SU-DHL-6 (cell line): ENCODE measurements around the gene JAKMIP1.

ENCODE experiments used
- EZH2phosphoT487 ChIP-seq: fragments of 200-600 bp; sonication (generic), shearing (Covaris generic); conservative IDR thresholded peaks from 2 replicates; pipeline ENCODE4 v1.6.1; 2018; ENCODE audit warnings: mild to moderate bottlenecking, antibody characterized with exemption, low read length, moderate library complexity, mixed read lengths
- TF ChIP-seq, protein P1 (sequence below): fragments of 200-600 bp; sonication (generic); IDR thresholded peaks from one replicate; pipeline ENCODE4 v1.5.1; 2017; ENCODE audit warnings: antibody characterized with exemption, mild to moderate bottlenecking, low read length, moderate library complexity; ENCODE audit not compliant: insufficient read depth, poor library complexity, severe bottlenecking

DNA sequence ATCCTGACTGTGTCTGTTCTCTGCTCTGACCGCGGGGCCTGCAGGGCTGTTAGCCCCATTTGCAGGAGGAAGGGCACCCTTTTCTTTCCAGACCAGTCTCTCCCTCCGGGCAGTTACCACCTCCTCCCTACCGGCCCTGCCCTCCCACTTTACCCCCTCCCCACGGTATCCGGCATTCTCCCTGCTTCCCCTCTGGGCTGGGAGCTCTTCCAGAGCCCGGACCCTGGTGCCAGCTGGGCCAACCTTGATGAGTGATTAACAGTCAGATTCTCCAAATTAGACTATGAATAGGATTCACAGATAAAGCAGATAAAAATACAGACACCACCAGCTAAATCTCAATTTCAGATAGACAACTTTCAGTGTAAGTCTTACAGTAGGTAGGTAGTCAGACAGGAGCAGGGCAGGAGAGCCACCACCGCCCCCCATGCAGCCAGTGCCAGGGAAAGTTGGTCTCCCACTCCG is 45.9 kb upstream of the JAKMIP1 start:
- no peak for TF ChIP-seq EZH2phosphoT487
- TF ChIP-seq, protein P1, sequence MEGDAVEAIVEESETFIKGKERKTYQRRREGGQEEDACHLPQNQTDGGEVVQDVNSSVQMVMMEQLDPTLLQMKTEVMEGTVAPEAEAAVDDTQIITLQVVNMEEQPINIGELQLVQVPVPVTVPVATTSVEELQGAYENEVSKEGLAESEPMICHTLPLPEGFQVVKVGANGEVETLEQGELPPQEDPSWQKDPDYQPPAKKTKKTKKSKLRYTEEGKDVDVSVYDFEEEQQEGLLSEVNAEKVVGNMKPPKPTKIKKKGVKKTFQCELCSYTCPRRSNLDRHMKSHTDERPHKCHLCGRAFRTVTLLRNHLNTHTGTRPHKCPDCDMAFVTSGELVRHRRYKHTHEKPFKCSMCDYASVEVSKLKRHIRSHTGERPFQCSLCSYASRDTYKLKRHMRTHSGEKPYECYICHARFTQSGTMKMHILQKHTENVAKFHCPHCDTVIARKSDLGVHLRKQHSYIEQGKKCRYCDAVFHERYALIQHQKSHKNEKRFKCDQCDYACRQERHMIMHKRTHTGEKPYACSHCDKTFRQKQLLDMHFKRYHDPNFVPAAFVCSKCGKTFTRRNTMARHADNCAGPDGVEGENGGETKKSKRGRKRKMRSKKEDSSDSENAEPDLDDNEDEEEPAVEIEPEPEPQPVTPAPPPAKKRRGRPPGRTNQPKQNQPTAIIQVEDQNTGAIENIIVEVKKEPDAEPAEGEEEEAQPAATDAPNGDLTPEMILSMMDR: no peak
